Right lung (tissue), 10 donors: ENCODE results near the gene CRY1. TPM values are rescaled to one million over a fixed set of nuclear protein-coding genes. Genes with fewer than 3 reads are reported as not detected.

Experiments
- DNase-seq, 2 donors: peaks; one replicate each; pipeline ENCODE4 v3.0.0-alpha.2; 2013
- long read RNA-seq, 8 donors: transcript quantifications; one replicate each; lab custom pipeline, GENCODE V29; 2026
- polyA plus RNA-seq, 5 donors: library from polyadenylated mRNA; unstranded; fragments of 120-200 nt; gene quantifications; one replicate each; pipeline versions ENCODE4 v1.2.1 to v1.2.3, GENCODE V29; 2013; ENCODE audit warnings: inconsistent platforms in 1 of 5, low replicate concordance in 1 of 5; ENCODE audit not compliant: insufficient read length in 5 of 5, insufficient read depth in 1 of 5

Gene CRY1
- polyA plus RNA-seq = 10 to 100 TPM; 27.5 to 30.6 (median 28.0) TPM
- long read RNA-seq, donor 1, transcript CRY1-201 (13 exons, 3,267 nt) = major isoform, 6 of 6 reads
- long read RNA-seq, donor 1, partial matches to known transcripts = 0 of 6 reads
- long read RNA-seq, donor 1, other reads (novel, unspliced or antisense) = 0 of 6 reads
- long read RNA-seq, donor 2, partial matches to known transcripts = 16 of 20 reads
- long read RNA-seq, donor 2, other reads (novel, unspliced or antisense) = 0 of 20 reads
- long read RNA-seq, donor 3, transcript CRY1-201 (13 exons, 3,267 nt) = major isoform, 6 of 21 reads
- long read RNA-seq, donor 3, partial matches to known transcripts = 15 of 21 reads
- long read RNA-seq, donor 3, other reads (novel, unspliced or antisense) = 0 of 21 reads
- long read RNA-seq, donor 4, partial matches to known transcripts = 9 of 11 reads
- long read RNA-seq, donor 4, other reads (novel, unspliced or antisense) = 0 of 11 reads
- long read RNA-seq, donor 5, partial matches to known transcripts = 27 of 30 reads
- long read RNA-seq, donor 5, other reads (novel, unspliced or antisense) = 0 of 30 reads
- long read RNA-seq, donor 6, transcript CRY1-201 (13 exons, 3,267 nt) = major isoform, 8 of 22 reads
- long read RNA-seq, donor 6, partial matches to known transcripts = 14 of 22 reads
- long read RNA-seq, donor 6, other reads (novel, unspliced or antisense) = 0 of 22 reads
- long read RNA-seq, donor 7, transcript CRY1-201 (13 exons, 3,267 nt) = major isoform, 5 of 5 reads
- long read RNA-seq, donor 7, partial matches to known transcripts = 0 of 5 reads
- long read RNA-seq, donor 7, other reads (novel, unspliced or antisense) = 0 of 5 reads
- long read RNA-seq, donor 8, partial matches to known transcripts = 0 of 3 reads
- long read RNA-seq, donor 8, other reads (novel, unspliced or antisense) = 0 of 3 reads

GRCh38 chr12:107093417-107094182 lies at the start of gene CRY1:
CRY1 (minus strand) TSS chr12:107093549; CDS start chr12:107092961, 588 bp downstream.
- DNase-seq = peak; percentile 99

GRCh38 chr12:107139787-107140186 lies 46.4 kb upstream of the CRY1 start:
- no peak for DNase-seq

GRCh38 chr12:107138990-107139389 lies 45.6 kb upstream of the CRY1 start:
- no peak for DNase-seq

DNA sequence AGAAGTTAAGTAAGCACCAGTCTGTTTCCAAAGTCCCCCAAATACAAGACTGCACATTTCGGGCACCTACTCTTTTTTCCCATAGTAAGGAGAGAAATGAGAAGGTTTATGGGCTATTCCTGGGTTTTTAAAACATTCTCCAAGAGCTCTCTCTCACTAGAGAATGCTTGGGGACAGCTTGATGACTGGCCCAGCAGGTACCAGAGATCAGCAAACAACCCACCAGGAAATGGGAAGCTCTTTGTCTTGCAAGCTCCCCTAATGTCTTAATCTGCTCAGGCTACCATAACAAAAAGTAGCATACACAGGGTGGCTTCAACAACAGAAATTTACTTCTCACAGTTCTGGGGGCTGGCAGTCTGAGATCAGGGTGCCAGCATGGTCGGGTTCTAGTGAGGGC lies 41.8 kb upstream of the CRY1 start:
- no peak for DNase-seq

DNA sequence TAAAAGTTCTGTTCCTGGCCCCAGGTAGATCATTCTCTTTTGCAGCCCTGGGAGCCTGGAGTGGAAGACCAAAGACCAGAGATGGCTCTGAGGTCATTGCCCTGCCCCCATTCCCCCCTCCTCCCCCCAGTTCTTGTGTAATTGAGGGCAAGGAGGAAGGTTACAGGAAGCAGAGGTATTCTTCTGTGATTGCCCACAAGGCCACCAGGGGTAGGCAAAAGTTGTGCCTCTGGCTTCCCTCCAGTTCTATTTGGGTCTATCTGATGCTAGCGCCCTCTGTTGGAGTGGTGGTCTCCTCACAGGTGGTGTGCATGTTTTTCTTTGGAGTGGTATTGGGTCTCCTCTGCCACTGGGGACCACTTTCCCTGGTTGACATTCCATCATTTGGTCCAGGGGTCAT lies 41.2 kb upstream of the CRY1 start:
- DNase-seq = no peak

DNA sequence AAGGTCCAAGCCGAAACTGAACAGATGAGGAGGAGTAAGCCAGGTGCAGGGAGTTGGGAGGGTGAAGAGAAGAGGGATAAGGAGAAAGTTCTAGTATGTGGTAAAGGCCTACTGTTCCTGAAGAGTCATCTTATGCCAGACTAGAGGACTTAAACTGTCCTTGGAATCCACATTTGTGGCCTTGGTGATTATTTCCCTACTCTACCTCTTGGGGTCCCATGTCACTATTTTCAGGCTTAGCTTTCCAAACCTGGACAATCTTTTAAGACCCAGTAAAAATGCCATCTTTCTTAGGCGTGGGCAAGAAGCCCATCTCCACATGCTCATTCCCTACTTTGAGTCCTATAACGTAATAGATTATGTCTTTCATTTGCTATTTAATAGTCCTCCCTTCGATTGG lies 40.1 kb upstream of the CRY1 start:
- no peak for DNase-seq

DNA sequence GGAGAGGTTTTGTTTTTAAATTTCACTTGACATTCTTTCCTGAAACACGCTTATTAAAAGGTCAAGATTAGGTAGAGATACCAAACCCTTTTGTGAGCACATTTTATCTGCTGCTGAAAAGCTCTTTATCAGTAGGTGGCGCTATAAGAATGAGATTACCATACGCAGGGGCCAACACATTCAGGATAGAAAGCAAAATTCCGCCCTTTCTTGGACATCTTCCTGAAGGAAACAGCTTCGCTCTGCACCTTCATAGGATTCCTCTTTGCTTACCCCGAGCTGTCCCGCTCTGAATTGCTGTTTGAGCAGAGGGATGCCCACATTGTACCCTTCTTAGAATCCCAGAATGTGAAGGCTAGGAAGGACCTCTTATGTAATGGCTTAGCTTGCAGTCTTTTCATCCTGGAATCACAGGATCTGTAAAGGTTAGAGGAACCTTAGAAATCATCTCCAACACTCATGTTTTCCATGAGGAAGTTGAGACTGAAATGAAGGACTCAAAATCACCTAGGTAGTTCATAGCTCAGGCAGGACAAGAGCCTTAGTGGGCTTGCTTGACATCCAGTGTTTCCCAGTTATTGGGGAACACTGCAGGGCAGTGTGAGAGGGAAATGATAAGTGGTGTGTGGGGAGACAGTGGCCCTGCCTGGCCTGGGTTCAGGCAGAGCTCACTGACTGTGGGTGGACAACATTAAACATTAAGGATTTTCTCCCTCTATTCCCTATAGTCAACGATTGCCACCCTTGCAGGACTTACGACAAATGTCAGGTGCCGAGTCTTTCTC lies 38.7 kb upstream of the CRY1 start:
- peak; percentile 42 to 60 for DNase-seq

- no peak for DNase-seq
Measured at GRCh38 chr12:107130830-107131611, 37.7 kb upstream of the CRY1 start.

DNA sequence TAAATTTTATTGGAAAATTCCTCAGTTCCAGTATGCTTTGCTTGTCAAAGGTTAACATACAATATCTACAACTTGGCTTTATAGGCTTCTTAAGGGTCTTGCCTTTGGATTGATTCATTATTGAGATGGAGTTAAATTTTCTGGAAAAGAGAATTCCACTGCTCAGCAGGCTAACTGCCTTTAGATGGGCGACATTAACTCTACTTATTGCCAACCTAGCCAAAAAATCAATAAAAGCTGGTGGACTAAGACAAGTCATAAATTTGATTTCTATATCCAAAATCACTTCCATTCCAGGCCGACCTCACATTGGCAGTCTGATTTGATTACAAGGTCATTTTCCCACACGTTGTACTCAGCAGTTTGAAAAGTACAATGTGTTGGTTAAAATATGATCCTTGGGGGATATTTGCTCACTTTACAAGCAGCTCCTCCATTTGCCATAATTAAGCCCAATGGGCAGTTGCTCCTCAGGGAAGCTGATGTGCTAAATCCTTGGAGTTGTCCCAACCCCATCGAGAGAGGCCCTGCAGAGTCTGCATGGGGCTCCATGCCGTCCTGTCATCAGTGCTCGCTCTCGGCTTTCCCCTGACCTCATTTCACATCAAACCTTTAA lies 36.1 kb upstream of the CRY1 start:
- DNase-seq = no peak

DNA sequence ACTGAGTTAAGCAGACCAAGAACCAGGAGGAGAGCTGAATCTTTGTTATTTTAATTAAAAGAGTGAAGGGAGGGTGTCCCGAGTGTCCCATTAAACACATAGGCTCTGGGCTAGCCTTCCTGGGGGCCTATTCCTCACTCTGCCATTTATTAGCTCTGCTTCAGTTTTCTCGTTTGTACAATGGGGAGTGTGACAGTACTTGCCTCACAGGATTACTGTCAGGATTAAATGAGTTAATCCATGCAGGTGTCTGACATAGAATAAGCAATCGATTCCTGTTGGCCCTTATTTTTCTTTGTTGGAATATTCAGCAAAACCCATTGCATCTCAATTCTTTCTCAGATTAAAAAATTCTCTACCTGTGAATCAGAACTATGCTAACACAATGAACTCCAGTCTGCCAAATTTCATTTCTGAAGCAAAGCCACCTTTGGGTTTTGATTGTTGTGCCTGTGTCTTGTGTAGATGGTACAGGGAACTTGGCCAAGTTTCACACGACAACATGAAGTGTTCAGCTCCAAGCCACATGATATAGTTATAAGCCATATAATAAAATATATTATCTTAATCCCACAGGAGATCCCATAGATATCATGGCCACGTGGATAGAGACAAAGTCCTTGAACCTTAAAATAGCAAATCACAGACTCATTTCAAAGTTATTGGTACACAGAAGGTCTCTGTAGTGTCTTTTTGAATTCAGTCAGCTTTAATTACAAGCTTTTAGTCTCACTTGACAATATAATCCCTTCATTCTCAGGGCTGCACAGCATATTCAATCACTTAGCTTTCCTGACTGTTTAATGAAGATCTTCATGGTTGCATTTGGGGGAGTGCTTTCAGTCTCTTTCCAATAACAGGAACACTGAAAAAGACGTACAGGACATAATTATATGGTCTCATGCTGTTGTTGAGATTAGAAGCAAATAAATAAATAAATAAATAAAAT lies 34.4 kb upstream of the CRY1 start:
- no peak for DNase-seq

DNA sequence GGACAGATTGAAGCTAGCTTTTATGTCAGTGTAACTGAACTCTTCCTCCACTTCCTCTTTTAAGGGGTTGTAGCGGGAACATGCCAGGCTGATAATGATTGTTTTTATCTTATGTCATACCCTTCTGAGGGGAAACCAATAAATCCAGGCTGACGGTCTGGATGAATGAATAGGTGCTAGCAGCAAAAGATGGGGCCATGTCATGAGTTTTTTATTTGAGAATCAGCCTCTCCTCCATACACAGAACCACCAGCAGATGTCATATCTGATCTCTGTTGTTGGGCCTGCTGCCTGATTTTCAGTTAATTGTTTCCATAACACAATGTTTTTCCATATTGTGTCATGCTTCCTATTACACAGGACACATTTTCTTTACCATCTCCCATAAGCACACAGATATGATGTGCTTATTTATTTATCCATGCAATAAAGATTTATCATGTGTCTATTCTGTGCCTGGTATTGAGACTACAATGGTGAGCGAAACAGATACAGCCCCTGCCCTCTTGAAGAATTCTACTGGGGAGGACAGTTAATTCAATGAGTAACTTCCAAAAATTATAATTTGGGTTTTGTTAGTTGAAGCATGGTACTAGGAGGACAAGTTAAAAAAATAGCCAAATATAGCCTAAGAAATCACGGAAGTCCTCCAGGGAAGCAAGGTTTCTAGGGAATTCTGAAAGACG lies 33.6 kb upstream of the CRY1 start:
- no peak for DNase-seq

GRCh38 chr12:107125833-107126232 lies 32.5 kb upstream of the CRY1 start:
- DNase-seq = no peak

DNA sequence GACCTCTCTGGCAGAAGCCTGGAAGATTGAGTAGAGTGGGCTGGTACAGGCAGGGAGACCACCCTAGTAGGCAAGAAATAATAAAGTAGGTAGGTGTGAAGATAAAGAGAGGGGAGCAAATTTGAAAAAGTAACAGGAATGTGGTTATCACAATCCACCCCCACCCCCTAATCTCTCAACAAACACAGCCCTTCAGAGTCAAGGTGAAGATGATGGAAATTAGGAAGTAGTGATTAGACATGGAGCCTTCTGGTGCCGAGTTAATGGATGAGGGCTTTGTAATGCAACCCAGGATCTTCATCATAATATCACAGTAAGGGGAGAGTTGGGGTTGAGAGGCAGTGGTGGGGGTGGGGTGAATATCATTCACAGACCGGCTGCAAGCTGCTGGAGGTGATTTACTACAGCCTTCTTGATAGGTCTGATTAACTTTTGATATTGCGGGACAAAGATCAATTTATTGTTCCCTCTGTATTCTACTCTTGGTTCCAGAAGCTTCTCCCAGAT lies 29.2 kb upstream of the CRY1 start:
- no peak for DNase-seq

DNA sequence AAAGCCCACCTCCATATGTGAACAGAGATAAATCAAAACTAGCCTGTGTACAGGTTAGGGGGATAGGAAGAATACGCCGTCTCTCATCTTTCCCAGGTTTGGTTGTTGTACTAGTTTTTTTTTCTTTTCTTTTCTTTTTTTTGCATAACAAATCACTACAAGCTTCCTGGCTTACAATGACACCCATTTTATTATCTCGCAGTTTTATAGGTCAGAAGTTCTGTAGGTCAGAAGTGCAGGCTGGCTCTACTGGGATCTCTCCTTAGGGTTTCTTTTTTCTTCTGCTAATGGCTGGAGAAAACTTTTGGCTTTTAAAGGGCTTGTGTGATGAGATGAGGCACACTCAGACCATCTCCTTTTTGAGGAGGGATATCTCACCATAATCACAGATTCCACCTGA lies 25.7 kb upstream of the CRY1 start:
- DNase-seq = no peak

GRCh38 chr12:107118624-107119023 lies 25.3 kb upstream of the CRY1 start:
- DNase-seq = no peak

- no peak for DNase-seq
Measured at GRCh38 chr12:107115119-107115518, 21.8 kb upstream of the CRY1 start.

DNA sequence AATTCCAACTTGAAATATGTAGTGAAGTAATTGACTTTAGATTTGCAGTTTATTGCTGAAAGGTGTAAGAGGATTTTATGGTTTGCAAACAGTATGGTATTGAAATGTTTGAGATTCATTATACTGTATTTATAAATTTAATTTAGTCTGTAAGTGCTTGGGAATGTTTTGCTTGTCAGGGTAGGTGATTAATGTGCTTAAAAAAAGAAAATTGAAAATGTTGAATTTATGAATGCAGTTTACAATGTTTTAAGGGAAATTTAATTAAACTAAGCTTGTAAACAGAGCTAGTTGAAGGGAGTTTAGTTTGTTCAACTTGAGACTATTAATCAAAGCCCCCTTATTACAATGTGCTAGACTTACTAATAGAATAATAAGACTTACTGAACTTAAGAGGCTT lies 18.0 kb upstream of the CRY1 start:
- DNase-seq = no peak
